HT1080 (cell line): ENCODE measurements around the gene TSPAN15. TPM values are rescaled to one million over a fixed set of nuclear protein-coding genes. Genes with fewer than 3 reads are reported as not detected.
A peak's percentile ranks its signal among the peaks of the same experiment; 100 is the strongest.

Experiments
- DNase-seq: peaks from one replicate; pipeline ENCODE4 v3.0.0-alpha.2; 2015; ENCODE audit warnings: low read depth
- total RNA-seq: library from RNA; depleted of rRNA; stranded (reverse); fragments of >200 nt; shearing (Covaris generic); gene quantifications from 2 replicates; pipeline ENCODE4 v1.2.3, GENCODE V29; 2014

The TSPAN15 gene
- total RNA-seq, 1 experiment from 2014 or later, result 0.71 TPM

DNA sequence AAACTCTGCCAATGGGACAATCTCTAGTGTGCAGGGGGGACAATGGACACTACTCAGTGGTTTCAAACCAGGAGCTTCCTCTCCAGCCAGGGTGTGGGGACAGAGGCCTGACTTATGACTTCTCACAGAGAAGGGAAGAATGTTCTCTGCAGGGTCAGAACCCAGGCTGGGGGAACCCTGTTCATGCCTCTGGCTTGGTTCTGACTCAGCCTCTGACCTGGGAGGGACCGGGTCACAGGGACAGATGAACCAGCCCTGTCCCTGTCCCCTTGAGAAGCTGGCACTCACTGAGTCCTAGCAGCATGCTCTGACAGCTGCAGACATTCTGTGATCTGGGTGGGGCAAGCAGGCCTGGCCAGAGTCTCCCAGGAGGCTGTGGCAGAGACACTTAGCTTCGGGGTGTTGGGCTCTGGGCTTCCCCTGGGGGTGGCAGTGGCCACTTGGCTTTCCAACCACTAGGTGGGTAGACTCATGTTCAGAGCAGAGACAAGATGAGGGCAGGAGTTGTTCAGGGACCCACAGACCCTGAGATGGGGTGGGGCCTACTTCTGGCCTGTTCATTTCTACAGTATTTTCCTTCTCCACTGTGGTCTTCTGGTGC is 13.6 kb downstream of the TSPAN15 start:
- no peak for DNase-seq

DNA sequence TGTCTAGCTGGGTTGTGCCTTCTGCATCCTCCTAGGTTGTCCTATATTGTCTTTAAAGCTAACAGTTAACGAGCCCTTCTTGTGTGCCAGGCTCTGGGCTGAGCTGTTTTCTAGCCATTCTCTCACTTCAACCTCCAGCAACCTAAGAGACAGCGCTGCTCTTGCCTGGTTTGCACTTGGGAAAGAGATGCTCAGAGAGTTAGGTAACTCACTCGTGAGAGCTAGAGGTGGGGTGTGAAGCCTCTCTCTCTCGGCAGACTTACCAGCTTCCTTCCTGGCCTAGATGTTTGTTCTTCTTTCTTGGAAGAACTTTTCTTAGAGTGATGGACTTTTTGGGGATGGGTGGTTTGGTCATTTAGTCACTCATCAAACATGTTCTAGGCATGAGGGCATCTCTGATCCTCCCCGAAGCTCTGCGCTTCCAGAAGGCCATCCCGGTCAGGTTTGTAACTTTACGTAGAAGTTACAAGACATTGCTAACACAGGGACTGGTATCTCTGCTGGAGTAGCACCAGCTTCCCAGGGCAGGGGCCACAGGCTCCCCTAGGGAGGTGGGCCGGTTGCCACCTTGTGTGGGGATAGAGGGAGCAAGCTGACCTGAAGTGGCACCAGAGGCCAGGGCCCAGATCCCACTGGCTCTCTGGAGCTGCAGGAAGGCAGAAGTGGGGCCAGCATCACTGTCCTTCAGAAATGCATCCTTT is 14.3 kb downstream of the TSPAN15 start:
- DNase-seq, result no peak

DNA sequence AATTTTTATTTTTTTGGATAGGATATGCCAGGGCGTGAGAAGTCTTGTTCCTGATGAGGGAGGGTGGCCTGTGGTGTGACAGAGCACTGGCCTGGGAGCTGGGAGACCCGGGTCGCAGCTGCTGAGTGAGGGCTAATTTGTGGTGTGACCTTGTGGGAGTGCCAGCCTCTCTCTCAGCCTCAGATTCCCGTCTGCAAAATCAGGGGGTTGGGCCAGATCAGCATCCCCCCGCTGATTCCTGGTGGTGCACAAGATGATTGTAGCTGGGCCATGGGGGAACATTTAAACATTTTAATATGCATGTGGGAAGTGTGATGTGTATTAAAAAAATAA is 14.9 kb downstream of the TSPAN15 start:
- no peak for DNase-seq

DNA sequence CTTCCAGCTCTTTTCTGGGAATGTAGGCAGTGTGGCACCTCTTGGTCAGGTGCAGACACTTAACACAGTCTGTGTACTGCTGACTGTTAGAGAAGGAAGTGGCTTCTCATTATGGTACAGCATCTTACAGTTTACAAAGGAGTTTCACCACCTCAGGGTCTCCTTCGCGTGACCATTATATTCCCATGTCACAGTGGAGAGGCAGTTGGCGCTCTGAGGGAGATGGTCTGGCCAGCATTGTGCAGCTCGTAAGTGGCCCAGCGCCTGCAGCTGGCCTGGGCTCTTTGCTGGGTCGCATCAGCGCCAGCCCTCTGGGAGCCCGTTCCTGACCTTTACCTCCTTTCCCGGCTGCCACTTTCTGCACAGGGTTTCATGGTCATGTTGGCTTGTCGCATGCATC is 15.4 kb downstream of the TSPAN15 start:
- DNase-seq, result no peak

DNA sequence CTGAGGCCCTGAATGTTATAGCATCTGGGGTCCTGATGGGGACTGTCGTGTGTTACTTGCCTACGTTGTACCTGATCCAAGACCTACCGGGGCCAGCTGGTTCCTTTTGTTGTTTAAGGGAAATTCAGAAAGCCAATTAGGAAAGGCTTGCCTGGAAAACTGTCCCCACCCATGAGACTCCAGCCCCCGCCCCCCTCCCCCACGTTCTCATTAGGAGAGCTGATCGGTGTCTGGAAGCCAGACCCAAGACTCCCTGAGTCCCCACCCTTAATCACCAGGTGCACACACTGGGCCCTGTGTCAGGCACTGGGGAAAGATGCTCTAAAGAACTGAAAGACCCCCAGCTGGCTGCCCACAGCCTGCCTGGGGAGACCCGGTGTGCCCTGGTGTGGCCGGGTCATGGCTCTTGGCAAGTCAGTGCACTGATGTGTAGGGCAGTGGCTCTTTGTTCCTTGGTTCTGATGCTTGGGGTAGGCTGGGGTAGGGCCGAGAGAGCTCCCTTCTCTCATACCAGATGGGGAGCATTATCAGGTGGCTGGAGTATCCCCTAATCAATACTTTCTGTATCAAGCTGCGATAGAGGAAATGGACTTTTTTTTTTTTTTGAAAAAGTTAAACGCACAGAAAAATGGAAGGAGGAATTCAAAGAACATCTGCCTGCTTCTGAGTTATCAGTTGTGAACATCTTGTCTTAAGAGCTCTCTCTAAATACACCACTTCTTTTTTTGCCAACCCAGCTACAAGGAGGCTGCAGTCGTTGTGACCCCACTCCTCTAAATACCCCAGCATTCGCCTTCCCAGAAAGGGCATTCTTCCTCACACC is 16.9 kb downstream of the TSPAN15 start:
- DNase-seq, result no peak

DNA sequence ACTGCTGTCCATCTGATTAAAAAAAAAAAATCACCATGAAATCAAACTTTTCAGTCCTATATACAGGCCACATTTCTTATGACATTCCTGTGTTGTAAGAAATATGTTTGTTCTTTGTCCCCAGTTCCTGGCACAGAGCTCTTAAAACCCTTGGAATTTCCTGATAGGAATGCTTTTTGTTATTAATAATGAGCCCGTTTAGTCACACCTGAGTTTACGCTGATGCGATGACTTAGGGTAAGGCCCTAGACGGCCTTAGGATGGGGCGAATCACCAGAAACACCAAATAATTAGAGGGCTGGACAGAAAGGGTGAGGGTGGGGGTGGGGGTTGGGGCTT is 17.5 kb downstream of the TSPAN15 start:
- DNase-seq, result no peak

DNA sequence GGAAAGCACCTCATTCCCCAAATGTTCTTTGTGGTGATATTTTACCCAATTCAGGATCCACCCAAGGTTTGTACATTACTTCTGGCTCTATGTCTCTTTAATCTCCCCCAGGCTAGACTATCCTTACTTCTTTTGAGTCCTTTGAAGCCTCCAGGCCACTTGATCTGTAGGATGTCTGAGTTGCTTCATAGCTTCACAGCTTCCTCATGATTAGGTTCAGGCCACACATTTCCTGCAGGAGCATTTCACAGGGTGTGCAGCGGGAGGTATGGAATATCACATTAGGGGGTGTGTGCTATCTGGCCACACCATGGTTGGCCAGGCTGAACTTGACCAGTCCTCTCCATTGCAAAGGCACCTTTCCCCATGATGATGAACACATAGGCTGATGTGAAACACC is 18.7 kb downstream of the TSPAN15 start:
- DNase-seq, result no peak

DNA sequence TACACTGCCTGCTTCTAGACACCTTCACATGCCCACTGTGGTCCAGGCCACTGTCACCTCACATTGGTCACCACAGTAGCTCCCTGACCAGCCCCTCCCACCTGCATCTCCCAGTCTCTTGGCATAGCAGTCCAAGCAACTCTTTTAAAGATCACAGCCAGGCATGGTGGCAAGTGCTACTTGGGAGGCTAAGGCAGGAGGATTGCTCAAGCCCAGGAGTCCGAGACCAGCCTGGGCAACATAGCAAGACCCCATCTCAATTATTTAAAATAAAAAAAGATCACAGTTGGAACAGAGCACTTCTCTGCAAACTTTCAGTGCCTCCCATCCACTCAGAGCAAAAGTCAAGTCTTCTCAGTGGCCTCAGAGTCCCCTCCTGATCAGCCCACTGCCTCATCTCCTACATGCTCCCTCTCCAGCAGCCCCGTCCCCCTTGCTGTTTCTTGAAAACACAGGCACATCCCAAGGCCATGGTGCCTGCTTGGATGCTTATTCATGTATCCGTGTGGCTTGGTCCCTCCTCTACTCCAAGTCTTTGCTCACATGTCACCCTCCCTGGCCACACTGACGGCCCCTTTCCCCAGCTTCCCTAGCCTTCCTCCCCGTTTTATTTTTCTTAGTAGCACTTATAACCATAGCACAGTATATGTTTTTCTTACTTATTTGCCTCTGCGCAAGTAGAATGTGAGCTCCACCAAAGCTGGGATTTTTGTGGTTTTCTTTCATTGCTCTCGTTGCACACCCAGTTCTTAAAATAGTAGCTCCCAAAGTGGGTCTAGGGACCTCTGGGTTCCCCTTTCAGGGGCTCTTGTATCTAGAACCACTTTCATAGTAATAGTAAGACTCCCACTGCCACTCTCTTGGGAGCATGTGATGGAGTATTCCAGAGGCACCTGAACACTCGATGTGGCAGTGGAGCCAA is 19.5 kb downstream of the TSPAN15 start:
- no peak for DNase-seq

DNA sequence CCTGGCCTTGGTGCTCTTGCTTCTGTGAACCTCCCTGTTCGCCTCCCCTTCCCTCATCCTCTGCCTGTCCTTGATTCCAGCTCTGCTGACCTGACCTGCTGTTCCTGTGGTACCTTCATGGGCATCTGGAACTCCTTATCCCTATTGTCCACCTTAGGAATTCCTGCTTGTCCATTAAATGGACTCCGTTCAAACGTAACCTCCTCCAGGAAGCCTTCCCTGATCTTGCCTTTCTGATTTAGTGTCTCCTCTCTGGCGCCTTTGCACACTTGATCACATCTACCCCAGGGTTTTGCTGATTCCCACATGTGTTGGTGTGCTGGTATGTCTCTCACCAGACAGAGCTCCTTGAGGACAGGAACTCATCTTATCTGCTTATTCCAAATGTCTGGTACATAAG is 20.9 kb downstream of the TSPAN15 start:
- no peak for DNase-seq

DNA sequence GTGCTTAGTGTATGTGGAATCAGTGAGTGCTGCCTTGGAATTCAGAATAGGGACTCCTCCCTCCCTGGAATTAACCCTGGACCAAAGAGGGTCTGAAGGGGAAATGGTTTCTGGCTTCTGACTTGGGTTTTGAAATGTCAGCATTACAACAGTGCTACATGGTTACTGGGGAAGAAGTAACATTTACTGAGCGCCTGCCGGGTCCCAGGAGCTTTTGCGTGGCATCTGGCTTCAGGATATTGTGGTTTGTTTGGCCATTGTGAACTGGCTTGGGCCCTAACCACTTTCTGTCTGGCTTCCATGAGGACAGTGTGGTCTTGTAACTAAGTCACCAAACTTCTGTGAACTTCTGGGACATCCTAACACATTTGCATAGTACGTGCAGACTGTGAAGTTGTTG is 21.3 kb downstream of the TSPAN15 start:
- no peak for DNase-seq

DNA sequence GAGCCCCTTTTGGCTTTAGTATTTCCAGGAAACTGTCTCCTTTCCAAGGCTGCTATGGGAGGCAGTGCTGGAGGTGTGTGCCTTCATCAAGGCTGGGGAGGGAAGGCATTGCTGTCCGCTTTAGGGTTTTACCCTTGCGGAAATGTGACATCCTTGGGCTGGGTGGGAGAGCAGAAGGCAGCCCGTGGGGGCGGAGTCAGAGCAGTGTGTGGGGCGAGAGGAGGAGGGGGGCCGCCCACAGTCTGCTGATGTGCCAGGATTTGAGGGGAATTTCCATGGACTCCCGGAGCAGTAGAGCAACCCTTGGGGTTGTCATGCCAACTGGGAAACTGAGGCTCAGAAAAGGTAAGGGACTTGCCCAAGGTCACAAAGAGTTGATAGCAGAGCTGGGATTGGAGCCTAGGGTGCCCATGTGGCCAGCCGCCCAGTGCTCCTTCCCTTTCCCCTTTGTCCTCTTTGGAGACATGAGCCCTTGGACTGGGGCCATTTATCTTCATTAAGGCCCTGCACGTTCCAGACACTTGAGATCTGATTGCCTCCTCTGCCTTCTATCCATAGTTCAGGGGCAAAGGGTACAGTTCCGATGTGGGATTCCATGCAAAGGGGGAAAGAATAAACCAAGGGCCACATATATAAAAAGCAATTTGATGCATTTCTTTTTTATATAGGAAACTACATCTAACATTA is 22.2 kb downstream of the TSPAN15 start:
- DNase-seq, result no peak

DNA sequence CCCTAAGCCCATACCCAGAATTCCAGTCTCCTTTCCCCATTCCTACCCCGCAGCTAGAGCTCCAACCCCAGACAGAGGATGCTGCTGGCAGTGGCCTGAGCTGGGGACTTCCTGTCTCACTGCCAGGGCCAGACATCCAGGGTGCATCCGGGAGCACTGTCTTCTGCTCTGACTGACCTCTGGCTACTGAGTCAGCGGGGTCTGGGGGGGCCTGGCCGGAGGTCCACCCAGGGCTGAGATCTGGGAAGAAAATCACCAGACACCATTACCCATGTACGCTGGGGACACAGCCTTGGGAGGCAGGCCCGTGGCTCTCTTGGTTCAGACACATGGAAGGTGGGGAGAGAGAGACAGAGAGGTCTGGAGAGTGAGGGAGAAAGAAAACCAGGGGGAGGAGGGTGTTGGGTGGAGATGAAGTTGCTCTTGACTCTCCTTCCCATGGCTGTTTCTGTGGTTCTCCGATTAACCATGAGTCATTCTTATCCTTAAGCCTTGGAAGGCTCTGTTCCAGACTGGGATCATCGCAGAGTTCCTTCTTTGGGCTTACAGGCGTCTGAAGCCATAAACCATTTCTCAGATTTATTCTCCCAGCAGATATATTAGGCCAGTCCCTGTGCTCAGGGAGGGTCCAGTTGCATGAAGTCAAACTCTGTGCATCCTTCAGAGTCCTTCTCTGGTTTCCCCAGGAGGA is 23.6 kb downstream of the TSPAN15 start:
- peak; percentile 94 for DNase-seq

DNA sequence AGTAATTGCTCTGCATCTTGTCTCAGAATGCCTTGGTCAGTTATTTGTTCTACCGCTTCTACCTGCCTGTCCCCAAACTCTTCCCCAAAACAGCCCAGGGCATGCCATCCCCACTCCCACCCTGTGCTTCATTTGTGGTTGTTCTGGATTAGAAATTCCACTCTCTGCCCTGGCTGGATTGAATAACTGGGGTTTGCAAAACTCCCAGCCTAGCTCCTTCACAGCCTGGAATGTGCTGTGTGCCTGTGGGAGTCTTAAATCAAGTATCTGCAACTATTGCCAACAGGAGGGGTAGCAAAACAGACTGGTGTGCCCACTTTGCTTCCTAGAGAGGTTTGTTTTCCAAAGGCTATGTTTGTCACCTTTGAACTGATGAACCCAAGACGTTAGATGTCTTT is 24.2 kb downstream of the TSPAN15 start:
- DNase-seq, result no peak

DNA sequence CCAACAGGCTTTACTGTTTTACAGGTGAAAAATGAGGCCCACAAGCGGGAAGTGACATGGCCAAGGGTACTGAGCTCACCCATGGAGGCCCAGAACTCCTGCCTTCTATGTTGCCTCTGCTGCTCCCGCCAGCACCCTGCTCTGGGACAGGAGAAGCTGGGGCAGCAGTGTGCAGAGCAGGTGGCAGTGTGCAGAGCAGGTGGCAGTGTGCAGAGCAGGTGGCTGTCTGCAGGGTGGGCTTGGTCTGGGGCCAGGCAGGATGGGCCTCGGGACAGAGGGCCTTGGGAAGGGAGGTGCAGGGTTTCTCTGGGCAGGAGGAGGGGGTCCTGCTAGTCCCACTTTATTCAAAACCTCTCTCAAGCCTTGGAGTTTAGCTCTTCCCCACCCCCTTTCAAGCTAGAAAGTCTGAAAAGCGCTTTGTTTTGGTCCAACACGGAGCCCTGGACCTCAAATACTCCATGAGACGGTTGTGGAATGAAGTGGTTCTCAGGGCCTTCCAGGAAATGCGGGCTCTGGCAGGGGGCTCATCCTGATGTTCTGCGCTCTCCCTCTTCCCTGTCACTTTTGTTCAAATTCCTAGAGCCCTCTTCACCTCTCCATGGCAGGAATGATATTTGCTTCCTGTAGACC is 26.8 kb downstream of the TSPAN15 start:
- no peak for DNase-seq

DNA sequence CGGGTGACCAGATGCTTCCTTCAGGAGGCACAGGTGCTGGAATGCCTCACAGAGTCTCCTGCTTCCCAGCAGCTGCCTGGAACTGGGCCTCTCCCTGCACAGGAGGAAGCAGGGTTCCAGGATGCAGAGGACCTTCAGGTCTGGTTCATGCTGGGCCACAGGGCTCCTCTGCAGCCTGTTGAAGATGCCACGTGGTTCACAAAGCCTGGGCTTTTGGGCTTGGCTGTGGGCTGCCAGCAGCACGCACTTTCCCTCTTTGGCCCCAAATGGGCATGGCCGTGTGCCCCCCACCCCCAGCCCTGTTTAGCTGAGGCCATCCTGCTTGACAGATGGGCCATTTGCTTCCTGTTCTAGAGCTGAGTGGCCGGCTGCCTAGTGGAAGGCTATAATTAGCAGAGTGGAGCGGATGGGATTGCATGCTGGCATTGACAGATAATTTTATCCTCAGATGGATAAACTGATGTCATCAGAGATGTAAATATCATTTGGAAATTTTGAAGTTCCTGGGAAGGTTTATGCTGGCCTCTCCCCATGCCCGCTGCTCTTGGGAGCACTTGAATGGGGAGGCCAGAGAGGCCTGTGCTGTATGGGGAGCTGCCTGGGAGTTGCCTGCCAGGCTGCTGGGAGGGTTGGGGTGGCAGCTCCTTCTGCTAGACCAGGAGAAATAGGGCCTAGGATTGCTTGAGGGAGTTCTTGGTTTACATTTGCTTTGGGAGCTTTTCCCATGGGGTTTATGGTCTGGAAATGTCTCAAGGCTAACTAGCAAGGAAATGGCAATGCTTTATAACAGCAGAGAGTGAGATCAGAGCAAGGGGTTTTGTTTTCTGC is 28.2 kb downstream of the TSPAN15 start:
- no peak for DNase-seq

DNA sequence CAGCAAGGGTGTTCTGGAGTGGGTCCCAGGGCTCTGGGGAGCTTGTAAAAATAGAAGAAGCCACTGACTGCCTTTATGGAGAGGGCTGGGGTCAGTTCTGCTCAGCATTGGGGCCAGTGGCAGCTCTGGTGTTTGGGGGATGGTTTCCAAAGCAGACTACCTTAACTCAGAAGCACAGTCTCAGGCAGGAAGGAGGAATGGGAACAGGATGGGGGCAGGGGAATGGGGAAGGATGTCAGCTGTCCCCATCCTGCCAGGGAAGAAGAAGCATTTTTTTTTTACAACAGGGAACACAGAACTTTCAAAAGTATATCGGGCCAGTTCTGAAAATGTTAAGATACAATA is 28.8 kb downstream of the TSPAN15 start:
- DNase-seq, result no peak

DNA sequence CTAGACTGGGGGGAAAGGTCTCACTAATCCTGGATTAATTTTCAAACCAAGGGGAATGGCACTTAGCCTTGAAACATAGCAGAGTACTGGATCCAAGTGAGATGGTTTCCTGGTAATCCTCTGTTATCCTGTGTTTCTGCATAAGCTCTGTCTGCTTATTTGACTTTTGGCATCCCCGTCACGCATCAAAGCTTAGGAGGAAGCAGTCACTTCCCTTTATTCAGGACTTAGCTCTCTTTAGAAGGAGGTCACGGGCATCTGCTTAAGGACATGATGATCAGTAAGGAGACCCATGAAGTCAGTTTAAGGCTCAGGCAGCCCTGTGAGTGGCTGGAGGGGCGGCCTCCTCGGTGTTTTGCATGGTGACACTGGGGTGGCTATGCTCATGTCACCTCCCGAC is 30.0 kb downstream of the TSPAN15 start:
- DNase-seq, result no peak

DNA sequence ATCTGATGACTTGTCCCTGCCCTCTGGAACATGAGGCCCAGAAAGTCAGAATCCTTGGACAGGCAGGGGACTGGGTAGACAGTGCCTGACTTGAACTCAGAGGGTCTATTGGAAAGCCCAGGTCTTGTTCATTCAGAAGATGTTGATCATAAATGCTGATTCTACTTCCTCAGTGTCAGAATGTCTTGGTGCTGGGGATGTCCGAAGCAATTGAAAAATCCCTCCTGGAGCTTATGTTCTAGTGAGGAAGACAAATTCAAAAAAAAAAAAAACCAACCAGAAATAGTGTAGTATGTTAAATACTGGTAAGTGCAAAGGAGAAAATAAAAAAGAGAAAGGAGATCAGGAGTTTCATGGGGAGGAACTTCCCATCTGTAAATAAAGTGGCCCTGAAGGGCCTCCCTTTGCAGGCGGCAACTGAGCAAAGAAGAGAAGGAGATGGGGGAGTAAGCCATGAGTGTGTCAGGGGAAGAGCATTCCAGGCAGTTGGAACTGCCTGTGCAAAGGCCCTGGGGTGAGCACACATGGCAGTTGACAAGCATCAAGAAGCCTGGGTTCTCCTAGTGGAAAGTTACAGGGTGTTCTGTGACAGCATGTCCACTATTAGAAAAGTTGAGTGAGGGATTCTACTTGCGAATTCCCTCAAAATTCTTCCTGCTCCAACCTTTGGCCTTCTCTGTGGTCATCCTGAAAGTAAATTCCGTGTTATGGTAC is 30.7 kb downstream of the TSPAN15 start:
- DNase-seq, result no peak

DNA sequence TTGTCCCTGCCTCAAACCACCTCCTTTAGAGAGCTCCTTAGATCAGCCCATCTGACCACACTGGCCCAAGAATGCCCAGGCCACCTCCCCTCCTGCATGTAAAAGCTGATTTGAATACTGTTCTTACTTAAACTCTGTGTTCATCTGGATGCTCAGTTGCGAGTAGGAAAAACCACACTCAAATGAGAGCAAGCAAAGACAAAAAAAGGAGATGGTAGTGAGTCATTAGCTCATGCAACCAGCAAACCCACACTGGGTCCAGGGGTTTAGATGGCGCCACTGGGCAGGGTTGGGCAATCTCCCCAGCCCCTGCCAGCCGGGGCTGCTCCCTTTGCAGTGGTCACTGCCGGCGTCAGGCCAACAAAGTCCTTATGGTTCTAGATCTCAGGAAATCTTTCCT is 32.7 kb downstream of the TSPAN15 start:
- peak; percentile 73 for DNase-seq
